Thoracic aorta (tissue), 2 donors: ENCODE data around the gene LYPD8. TPM values are rescaled to one million over a fixed set of nuclear protein-coding genes. Genes with fewer than 3 reads are reported as not detected.

Source experiments
- ATAC-seq: fragments of 150-250 bp; one replicate; pipeline ENCODE4 v1.8.0; 2017; ENCODE audit warnings: low read depth; ENCODE audit not compliant: insufficient number of reproducible peaks, low FRiP score
- DNase-seq: peaks from one replicate; pipeline ENCODE4 v3.0.0-alpha.2; 2020; ENCODE audit warnings: low spot score
- H3K27ac ChIP-seq, 2 donors: fragments of 200-600 bp; sonication (generic); 1 replicate in 1 of 2; 2 replicates in 1 of 2; pipeline ENCODE4 v1.5.1; 2016; ENCODE audit warnings: mild to moderate bottlenecking in 2 of 2, moderate library complexity in 2 of 2
- H3K27me3 ChIP-seq: fragments of 200-600 bp; sonication (generic); replicated peaks from 2 replicates; pipeline ENCODE4 v1.6.0; 2016; ENCODE audit warnings: mild to moderate bottlenecking; ENCODE audit not compliant: insufficient read depth
- H3K36me3 ChIP-seq: fragments of 200-600 bp; sonication (generic); one replicate; pipeline ENCODE4 v1.5.1; 2016
- H3K4me1 ChIP-seq, 2 donors: fragments of 200-600 bp; sonication (generic); 1 replicate in 1 of 2; 2 replicates in 1 of 2; pipeline versions ENCODE4 v1.5.1 to v1.6.0; 2016; ENCODE audit warnings: low read depth in 2 of 2, mild to moderate bottlenecking in 1 of 2; ENCODE audit not compliant: control insufficient read depth in 1 of 2
- H3K4me3 ChIP-seq: fragments of 200-600 bp; sonication (generic); 2 replicates; pipeline ENCODE4 v1.5.1; 2016; ENCODE audit warnings: mild to moderate bottlenecking
- H3K9me3 ChIP-seq: fragments of 200-600 bp; sonication (generic); 2 replicates; pipeline ENCODE4 v1.5.1; 2016
- total RNA-seq, 2 donors: library from RNA; depleted of rRNA; stranded (reverse); fragments of >200 nt; gene quantifications; one replicate each; pipeline versions ENCODE4 v1.1.0 to v1.2.3, GENCODE V29; 2016
- TF ChIP-seq, protein P1 (sequence below): fragments of 200-600 bp; sonication (generic); IDR thresholded peaks from one replicate; pipeline ENCODE4 v1.5.1; 2019; ENCODE audit warnings: antibody characterized with exemption

The LYPD8 gene
- total RNA-seq, 2 donors from 2014 or later = not detected

DNA sequence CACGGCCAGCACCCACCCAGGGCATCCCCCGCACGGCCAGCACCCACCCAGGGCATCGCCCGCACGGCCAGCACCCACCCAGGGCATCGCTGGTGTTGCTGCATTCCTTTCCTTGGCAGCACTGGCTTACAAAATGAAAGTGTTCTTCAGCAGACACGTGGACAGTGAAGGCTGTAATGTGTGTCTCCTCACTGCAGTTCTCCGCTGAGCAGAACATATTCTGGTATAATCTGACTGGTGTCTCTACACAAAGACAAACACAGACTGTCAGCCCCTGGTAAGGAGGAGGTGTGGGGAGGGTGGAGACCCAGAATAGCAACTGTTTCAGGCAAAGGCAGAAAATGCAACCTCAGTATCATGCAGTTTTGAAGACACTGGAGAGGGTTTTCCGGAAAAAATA lies 7.3 kb downstream of the LYPD8 start:
- ATAC-seq (no peak), DNase-seq (no peak)
- H3K36me3 ChIP-seq = no peaks in the 10 kb centered on the region
- TF ChIP-seq, protein P1, sequence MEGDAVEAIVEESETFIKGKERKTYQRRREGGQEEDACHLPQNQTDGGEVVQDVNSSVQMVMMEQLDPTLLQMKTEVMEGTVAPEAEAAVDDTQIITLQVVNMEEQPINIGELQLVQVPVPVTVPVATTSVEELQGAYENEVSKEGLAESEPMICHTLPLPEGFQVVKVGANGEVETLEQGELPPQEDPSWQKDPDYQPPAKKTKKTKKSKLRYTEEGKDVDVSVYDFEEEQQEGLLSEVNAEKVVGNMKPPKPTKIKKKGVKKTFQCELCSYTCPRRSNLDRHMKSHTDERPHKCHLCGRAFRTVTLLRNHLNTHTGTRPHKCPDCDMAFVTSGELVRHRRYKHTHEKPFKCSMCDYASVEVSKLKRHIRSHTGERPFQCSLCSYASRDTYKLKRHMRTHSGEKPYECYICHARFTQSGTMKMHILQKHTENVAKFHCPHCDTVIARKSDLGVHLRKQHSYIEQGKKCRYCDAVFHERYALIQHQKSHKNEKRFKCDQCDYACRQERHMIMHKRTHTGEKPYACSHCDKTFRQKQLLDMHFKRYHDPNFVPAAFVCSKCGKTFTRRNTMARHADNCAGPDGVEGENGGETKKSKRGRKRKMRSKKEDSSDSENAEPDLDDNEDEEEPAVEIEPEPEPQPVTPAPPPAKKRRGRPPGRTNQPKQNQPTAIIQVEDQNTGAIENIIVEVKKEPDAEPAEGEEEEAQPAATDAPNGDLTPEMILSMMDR = no peak
- H3K27ac ChIP-seq = no peak overlapping the region
- H3K4me3 ChIP-seq = no peak overlapping the region
- no peaks in the 10 kb centered on the region for H3K9me3 ChIP-seq
- no peaks in the 10 kb centered on the region for H3K27me3 ChIP-seq
- no peaks in the 10 kb centered on the region for H3K4me1 ChIP-seq

GRCh38 chr1:248740876-248741275 lies 14.7 kb downstream of the LYPD8 start:
- DNase-seq (no peak), ATAC-seq (no peak)
- Histone ChIP-seq H3K4me1 (no peaks in the 10 kb centered on the region), H3K27ac (no peak overlapping the region), H3K4me3 (no peak overlapping the region), H3K36me3 (no peaks in the 10 kb centered on the region), H3K27me3 (no peaks in the 10 kb centered on the region), H3K9me3 (no peaks in the 10 kb centered on the region)
- TF ChIP-seq, protein P1 = no peak

GRCh38 chr1:248739572-248740205 lies 15.9 kb downstream of the LYPD8 start:
- no peak for DNase-seq
- no peak for ATAC-seq
- Histone ChIP-seq H3K4me1 (no peaks in the 10 kb centered on the region), H3K9me3 (no peaks in the 10 kb centered on the region), H3K4me3 (no peak overlapping the region), H3K27ac (no peak overlapping the region), H3K27me3 (no peaks in the 10 kb centered on the region), H3K36me3 (no peaks in the 10 kb centered on the region)
- TF ChIP-seq, protein P1 = no peak

DNA sequence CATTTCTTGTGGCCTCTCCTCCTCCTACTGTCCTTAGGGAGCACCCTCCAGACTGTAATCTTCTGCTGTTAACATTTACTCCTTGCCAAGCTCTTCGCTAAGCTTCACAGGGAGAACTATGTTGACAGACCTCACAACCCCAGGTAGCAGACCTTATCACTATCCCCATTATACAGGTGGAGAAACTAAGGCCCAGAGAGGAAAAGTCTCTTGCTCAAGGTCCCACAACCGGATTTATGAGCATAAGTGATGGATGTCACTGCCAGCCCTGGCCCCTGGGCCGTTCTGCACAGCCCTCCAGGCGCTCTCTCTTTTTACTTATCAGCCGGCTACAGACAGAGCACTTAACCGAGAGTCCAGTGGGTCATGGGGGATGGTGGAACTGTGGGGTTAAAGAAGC lies 18.1 kb downstream of the LYPD8 start:
- DNase-seq (no peak), ATAC-seq (no peak)
- Histone ChIP-seq H3K4me3 (no peak overlapping the region), H3K27ac (no peak overlapping the region), H3K4me1 (no peaks in the 10 kb centered on the region), H3K9me3 (no peaks in the 10 kb centered on the region), H3K36me3 (no peaks in the 10 kb centered on the region), H3K27me3 (no peaks in the 10 kb centered on the region)
- TF ChIP-seq, protein P1 = no peak

GRCh38 chr1:248736977-248737376 lies 18.6 kb downstream of the LYPD8 start:
- Histone ChIP-seq H3K4me3 (no peak overlapping the region), H3K4me1 (no peaks in the 10 kb centered on the region), H3K9me3 (no peaks in the 10 kb centered on the region), H3K27me3 (no peaks in the 10 kb centered on the region), H3K36me3 (no peaks in the 10 kb centered on the region), H3K27ac (no peak overlapping the region)
- TF ChIP-seq, protein P1 = no peak
- no peak for ATAC-seq
- no peak for DNase-seq
